ELF-1 (cell line): ENCODE data around the gene DNAJB9.
A peak's percentile ranks its signal among the peaks of the same experiment; 100 is the strongest.
"Not testable (repeated sequence)": the region's sequence is repeated elsewhere in the genome, so short reads cannot be mapped to it uniquely, and the experiment has no call there.

Experiments used
- DNase-seq: peaks from one replicate; pipeline ENCODE4 v3.0.0-alpha.2; 2016; ENCODE audit warnings: low read depth, low spot score

Gene DNAJB9

GRCh38 chr7:108569381-108570145 is at the start of gene DNAJB9, which contains the start of gene THAP5:
Gene DNAJB9, plus strand, starts transcription at chr7:108569874. Its CDS starts 1,853 bp downstream, at chr7:108571727.
Gene THAP5, minus strand, starts transcription at chr7:108569706. Its CDS starts 137 bp downstream, at chr7:108569569.
- peak; percentile 99 for DNase-seq

- no peak for DNase-seq
Measured at GRCh38 chr7:108522780-108523179, 46.9 kb upstream of the DNAJB9 start.

- no peak for DNase-seq
Measured at GRCh38 chr7:108525327-108525984, 44.2 kb upstream of the DNAJB9 start.

DNA sequence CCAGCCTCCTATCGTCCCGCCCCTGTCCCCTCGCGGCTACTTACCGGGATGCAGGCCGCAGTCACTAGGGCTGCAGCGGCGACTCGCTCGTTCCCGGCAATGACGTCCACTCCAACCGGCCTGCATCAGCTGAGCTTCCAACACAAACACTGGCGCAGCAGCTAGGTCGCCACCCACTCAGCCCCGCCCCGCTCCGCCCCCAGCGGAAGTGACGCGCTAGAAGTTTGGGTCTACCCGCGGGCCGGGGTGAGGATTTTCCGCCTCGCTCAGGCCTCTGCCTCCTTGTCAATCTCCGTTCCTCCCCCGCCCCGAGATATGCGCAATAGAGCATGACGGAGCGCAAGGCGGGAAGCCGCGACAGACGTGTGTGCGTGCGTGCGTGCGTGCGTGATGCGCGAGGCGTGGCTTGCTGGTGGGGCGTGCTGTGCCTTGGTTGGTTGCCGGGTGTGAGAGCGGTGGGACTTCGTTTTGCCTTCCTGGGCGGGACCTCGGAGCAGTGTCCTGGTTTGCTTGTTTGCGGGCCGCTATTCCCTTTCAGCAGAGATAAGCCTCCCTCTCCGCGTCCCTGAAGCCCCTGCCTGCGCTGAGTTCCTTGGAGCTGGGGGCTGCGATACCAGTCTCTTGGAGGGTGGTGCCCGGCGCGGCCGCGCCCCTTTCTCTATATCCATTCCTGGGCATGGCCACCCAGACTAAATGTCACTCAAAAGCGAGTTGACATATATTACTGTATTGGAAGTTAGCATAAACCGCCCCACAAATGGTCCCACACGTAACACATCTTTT is 43.5 kb upstream of the DNAJB9 start, which contains the start of gene PNPLA8:
Gene PNPLA8, minus strand, starts transcription at position 151 of the 783 bp plus-strand sequence. CDS start 10,644 bp downstream, outside the sequence.
- DNase-seq, result peak; percentile 100

DNA sequence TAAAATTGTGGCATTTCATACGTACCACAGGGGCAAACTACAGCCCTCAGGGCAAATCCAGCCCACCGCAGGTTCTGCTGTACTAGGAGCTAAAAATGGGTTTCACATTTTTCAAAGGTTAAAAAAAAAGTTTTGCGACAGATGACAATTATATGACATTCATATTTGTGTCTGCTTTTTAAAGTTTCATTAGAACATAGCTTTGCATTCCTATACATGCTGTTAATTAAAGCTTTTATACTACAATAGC is 43.0 kb upstream of the DNAJB9 start:
- no peak for DNase-seq

GRCh38 chr7:108528183-108528712 is 41.4 kb upstream of the DNAJB9 start:
- DNase-seq, result no peak

DNA sequence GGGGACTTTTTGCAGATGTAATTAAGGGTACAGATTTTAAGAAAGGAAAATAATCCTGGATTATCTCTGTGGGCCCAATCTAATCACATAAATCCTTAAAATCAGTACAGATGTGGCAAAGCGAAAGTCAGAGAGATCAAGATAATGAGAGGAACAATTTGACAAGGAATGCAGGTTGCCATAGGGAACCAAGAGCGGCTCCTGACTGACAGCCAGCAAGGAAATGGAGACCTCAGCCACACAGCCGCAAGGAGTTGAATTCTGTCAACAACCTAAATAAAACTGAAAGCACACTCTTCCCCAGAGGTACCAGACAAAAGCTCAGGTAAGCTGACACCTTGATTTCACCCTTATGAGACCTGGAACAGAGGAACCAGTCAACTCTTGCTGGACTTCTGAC is 40.3 kb upstream of the DNAJB9 start:
- DNase-seq, result peak; percentile 62

GRCh38 chr7:108533712-108534111 is 36.0 kb upstream of the DNAJB9 start:
- no peak for DNase-seq

DNA sequence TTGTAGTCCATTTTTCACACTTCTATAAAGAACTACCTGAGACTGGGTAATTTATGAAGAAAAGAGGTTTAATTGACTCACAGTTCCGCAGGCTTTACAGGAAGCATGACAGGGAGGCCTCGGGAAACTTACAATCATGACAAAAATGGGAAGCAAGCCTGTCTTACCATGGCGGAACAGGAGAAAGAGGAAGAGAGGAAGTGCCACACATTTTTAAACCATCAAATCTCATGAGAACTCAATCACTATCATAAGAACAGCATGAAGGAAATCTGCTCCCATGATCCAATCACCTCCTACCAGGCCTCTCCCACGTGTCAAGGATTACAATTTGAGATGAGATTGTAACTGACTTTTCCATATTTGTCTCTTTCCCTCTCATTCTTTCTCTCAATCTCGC is 34.4 kb upstream of the DNAJB9 start:
- no peak for DNase-seq

GRCh38 chr7:108535744-108536143 is 33.9 kb upstream of the DNAJB9 start:
- no peak for DNase-seq

- no peak for DNase-seq
Measured at GRCh38 chr7:108537229-108537628, 32.4 kb upstream of the DNAJB9 start.

DNA sequence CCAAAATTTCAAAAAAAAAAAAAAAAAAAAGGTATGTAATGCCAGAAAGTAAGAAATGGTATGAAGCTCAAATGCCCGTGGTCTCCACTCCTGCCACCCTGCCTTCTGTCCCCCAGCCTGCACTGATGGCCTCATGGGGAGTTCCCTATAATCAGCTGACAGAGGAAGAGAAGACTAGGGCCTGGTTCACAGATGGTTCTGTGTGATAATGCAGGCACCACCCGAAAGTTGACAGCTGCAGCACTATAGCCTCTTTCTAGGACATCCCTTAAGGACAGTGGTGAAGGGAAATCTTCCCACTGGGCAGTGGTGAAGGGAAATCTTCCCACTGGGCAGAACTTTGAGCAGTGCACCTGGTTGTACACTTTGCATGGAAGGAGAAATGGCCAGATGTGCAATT is 31.4 kb upstream of the DNAJB9 start:
- DNase-seq, result not testable (repeated sequence)

GRCh38 chr7:108538685-108539084 is 31.0 kb upstream of the DNAJB9 start:
- DNase-seq, result not testable (repeated sequence)

DNA sequence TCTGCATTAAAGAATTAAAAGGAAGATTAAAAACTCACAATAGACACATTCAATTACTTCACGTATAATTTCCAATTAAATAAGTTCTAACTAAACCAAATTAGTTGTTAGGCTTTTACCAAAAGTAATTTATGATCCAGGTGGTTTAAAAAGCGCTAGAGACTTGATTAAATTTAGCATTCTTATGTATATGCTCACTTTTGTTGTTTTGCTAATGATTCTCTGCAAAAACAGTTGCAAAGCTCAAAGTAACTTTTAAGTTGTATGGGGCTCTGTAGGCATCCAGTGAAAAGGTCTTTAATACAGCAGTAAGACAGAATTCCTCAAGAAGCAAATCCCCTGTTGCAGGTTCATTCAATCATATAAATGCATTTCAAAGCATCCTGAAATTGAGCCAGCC is 28.2 kb upstream of the DNAJB9 start:
- DNase-seq, result no peak

DNA sequence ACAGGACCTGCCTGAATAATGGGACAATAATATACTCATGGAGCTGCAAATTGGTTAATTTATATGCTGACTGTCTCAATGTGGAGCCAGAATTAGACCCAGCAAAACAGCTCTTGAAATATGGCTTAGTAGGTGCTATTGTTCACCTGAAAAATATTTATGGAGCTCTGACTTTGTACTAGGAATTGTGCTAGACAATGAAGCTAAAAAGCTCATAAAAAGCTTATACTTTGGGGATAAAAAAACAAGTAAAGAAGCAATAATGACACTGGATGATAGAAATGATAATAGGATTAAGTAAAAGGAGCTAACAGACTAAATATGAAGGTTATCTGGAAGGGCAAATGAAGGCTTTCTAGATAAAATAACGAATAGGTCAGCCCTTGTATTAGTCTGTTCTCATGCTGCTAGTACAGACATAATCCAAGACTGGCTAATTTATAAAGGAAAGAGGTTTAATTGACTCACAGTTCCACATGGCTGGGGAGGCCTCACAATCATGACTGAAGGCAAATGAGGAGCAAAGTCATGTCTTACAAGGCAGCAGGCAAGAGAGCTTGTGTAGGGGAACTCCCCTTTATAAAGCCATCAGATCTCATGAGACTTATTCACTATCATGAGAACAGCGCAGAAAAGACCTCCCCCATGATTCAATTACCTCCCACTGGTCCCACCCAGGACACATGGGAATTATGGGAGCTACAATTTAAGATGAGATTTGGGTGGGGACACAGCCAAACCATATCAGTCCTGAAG is 21.4 kb upstream of the DNAJB9 start:
- not testable (repeated sequence) for DNase-seq

DNA sequence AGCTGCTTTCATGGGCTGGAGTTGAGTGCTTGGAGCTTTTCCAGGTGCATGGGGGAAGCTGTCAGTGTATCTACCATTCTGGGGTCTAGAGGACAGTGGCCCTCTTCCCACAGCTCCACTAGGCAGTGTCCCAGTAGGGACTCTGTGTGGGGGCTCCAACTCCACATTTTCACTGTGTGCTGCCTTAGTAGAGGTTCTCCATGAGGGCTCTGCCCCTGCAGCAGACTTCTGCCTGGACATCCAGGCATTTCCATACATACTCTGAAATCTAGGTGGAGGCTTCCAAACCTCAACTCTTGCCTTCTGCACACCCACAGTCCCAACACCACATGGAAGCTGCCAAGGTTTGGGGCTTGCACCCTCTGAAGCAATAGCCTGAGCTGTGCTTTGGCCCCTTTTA is 13.0 kb upstream of the DNAJB9 start:
- DNase-seq, result not testable (repeated sequence)

- no peak for DNase-seq
Measured at GRCh38 chr7:108557191-108557590, 12.5 kb upstream of the DNAJB9 start.

DNA sequence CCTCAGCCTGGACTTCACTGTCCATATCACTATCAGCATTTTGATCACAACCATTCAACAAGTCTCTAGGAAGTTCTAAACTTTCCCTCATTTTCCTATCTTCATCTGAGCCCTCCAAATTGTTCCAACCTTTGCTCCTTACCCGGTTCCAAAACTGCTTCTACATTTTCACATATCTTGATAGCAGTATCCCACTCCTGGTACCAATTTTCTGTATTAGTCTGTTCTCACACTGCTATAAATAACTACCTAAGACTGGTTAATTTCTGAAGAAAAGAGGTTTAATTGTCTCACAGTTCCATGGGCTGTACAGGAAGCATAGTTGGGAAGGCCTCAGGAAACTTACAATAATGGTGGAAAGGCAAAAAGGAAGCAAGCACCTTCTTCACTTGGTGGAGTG is 12.1 kb upstream of the DNAJB9 start:
- DNase-seq, result no peak

- DNase-seq, result no peak
Measured at GRCh38 chr7:108559253-108559652, 10.4 kb upstream of the DNAJB9 start.

GRCh38 chr7:108561047-108561619 is 8.5 kb upstream of the DNAJB9 start:
- no peak for DNase-seq

- no peak for DNase-seq
Measured at GRCh38 chr7:108565987-108566386, 3.7 kb upstream of the DNAJB9 start.
